Kidney (tissue), 14 donors: Measurements from ENCODE around the gene SAMM50. TPM values are rescaled to one million over a fixed set of nuclear protein-coding genes. Genes with fewer than 3 reads are reported as not detected.

ENCODE experiments used
- DNase-seq, 5 donors: peaks; one replicate each; pipeline ENCODE4 v3.0.0-alpha.2; 2013 to 2020
- FAIRE-seq: peaks from 2 replicates; lab custom pipeline; 2012; peaks lifted over from hg19 to GRCh38; lab: Jason Lieb, UNC
- H3K27ac ChIP-seq, 2 donors: one replicate each; pipeline ENCODE4 v1.7.0; 2013; ENCODE audit warnings: low read depth in 2 of 2, low read length in 2 of 2, inconsistent platforms in 1 of 2
- H3K27me3 ChIP-seq: one replicate; pipeline ENCODE4 v1.7.1; 2013; ENCODE audit warnings: low read length, inconsistent platforms; ENCODE audit not compliant: control insufficient read depth, insufficient read depth
- H3K36me3 ChIP-seq, 3 donors: one replicate each; pipeline versions ENCODE4 v1.7.0 to v1.7.1; 2013; ENCODE audit warnings: low read length in 3 of 3, control low read depth in 1 of 3, inconsistent platforms in 1 of 3; ENCODE audit not compliant: insufficient read depth in 3 of 3, control insufficient read depth in 2 of 3
- H3K4me1 ChIP-seq, 3 donors: one replicate each; pipeline versions ENCODE4 v1.7.0 to v1.7.1; 2013; ENCODE audit warnings: low read length in 3 of 3, inconsistent platforms in 1 of 3, low read depth in 1 of 3; ENCODE audit not compliant: control insufficient read depth in 2 of 3, insufficient read depth in 2 of 3
- H3K4me3 ChIP-seq, 3 donors: one replicate each; pipeline versions ENCODE4 v1.7.0 to v1.8.1; 2013; ENCODE audit warnings: low read length in 3 of 3, control low read depth in 1 of 3, inconsistent platforms in 1 of 3
- H3K9ac ChIP-seq, 3 donors: one replicate each; pipeline versions ENCODE4 v1.7.0 to v1.7.1; 2013; ENCODE audit warnings: low read length in 3 of 3, control low read depth in 1 of 3, inconsistent platforms in 1 of 3
- H3K9me3 ChIP-seq, 3 donors: one replicate each; pipeline versions ENCODE4 v1.7.0 to v1.7.1; 2013; ENCODE audit warnings: low read length in 3 of 3, control low read depth in 1 of 3, inconsistent platforms in 1 of 3; ENCODE audit not compliant: control insufficient read depth in 2 of 3, insufficient read depth in 1 of 3
- CTCF ChIP-seq: IDR thresholded peaks from 3 replicates; pipeline ENCODE4 v1.5.1; 2012; ENCODE audit warnings: mild to moderate bottlenecking, moderate library complexity, borderline replicate concordance; ENCODE audit not compliant: insufficient read depth; ENCODE audit errors: extremely low read depth
- intact Hi-C: fragments of 100-400 bp; cut with DNase I; formaldehyde crosslinking; loops from one replicate; pipeline ENCODE4 v1.11.1; 2022
- polyA plus RNA-seq: library from polyadenylated mRNA; stranded (reverse); fragments of 350-450 nt; fragmentation: Illumina TruSeq; extraction: RNeasy Lipid Tissue Mini Kit (QIAGEN cat#74804); gene quantifications from one replicate; pipeline ENCODE4 v1.2.3, GENCODE V29; 2014; ENCODE audit warnings: low read depth, low replicate concordance; ENCODE audit not compliant: insufficient read depth
- total RNA-seq: library from RNA; stranded (reverse); fragmentation: NEBNext Ultra II Directional; extraction: Animal tissue kit (Norgen Biotek cat#: 25700); gene quantifications from one replicate; pipeline ENCODE4 v1.2.1, GENCODE V29; 2021
- donor health status: control.
- donor health status: control.
- donor health status: control.
- donor health status: control.
- donor health status: control.
- donor health status: DM: yes; HTN: yes; CAD: no.
- donor health status: Normal renal cell carcinoma (clear cell type).

Gene SAMM50
- total and polyA plus RNA-seq, 2 donors from 2014 or later, result 34.9 to 57.0 TPM

GRCh38 chr22:44004104-44004460, 48.8 kb downstream of the SAMM50 start:
- H3K27ac ChIP-seq, result no peak overlapping the region
- DNase-seq, result no peak
- no peaks in the 10 kb centered on the region for H3K9me3 ChIP-seq
- no peak for TF ChIP-seq CTCF
- no peak for FAIRE-seq
- peaks cover 0 to 4% (median 0%) of the 10 kb centered on the region in 3 donors for H3K36me3 ChIP-seq
- no peaks in the 10 kb centered on the region for H3K4me1 ChIP-seq
- H3K9ac ChIP-seq, result no peak overlapping the region
- intact Hi-C loops, result no loop called here
- no peaks in the 10 kb centered on the region for H3K27me3 ChIP-seq
- no peak overlapping the region for H3K4me3 ChIP-seq

DNA sequence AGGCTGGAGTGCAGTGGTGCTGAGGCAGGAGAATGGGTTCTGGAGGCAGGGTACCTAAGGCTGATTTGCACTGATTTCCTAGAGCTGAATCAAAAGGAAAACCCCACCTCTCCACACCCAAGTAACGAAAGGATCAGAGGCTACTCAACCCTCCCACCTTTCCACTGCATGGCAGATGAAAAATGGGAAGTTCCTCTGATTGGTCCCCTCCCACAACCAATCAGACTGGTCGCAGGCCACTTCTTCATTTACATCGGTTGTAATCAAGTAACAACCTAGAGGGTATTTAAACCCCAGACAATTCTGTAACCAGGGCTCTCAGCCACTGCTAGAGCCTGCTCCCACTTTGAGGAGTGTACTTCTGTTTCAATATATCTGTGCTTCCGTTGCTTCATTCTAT, 50.3 kb downstream of the SAMM50 start:
- Histone ChIP-seq H3K27me3 (no peaks in the 10 kb centered on the region), H3K9me3 (no peaks in the 10 kb centered on the region), H3K27ac (no peak overlapping the region), H3K4me1 (no peaks in the 10 kb centered on the region), H3K9ac (no peak overlapping the region), H3K4me3 (no peak overlapping the region), H3K36me3 (no peaks in the 10 kb centered on the region)
- DNase-seq (no peak), FAIRE-seq (no peak)
- intact Hi-C loops, result no loop called here
- TF ChIP-seq CTCF, result no peak

- intact Hi-C loops, result no loop called here
- DNase-seq, result no peak
- H3K36me3 ChIP-seq, result no peaks in the 10 kb centered on the region
- no peak for TF ChIP-seq CTCF
- no peak overlapping the region for H3K9ac ChIP-seq
- H3K4me3 ChIP-seq, result no peak overlapping the region
- no peaks in the 10 kb centered on the region for H3K9me3 ChIP-seq
- H3K27ac ChIP-seq, result no peak overlapping the region
- no peak for FAIRE-seq
- H3K4me1 ChIP-seq, result no peaks in the 10 kb centered on the region
- no peaks in the 10 kb centered on the region for H3K27me3 ChIP-seq
Measured at GRCh38 chr22:44012162-44012561, 56.9 kb downstream of the SAMM50 start.

GRCh38 chr22:44012591-44012990, 57.3 kb downstream of the SAMM50 start:
- DNase-seq, result no peak
- H3K9me3 ChIP-seq, result no peaks in the 10 kb centered on the region
- intact Hi-C loops, result no loop called here

More at GRCh38 chr22:44012591-44012990, 57.3 kb downstream of the SAMM50 start:
- H3K27me3 ChIP-seq, result no peaks in the 10 kb centered on the region
- no peaks in the 10 kb centered on the region for H3K4me1 ChIP-seq
- H3K36me3 ChIP-seq, result no peaks in the 10 kb centered on the region
- no peak for TF ChIP-seq CTCF
- H3K4me3 ChIP-seq, result no peak overlapping the region
- no peak for FAIRE-seq
- H3K27ac ChIP-seq, result no peak overlapping the region
- H3K9ac ChIP-seq, result no peak overlapping the region
